Prostate gland (tissue), 2 donors: ENCODE measurements around the gene AOAH.

Source experiments
- POLR2A ChIP-seq: fragments of 450-650 bp; IDR thresholded peaks from one replicate; pipeline ENCODE4 v1.6.1; 2016; ENCODE audit warnings: antibody characterized with exemption, mild to moderate bottlenecking
- TF ChIP-seq, protein P1 (sequence below), 4 experiments: fragments of 200-600 bp in 2 of 4; fragments of 450-650 bp in 2 of 4; sonication (generic) in 2 of 4; IDR thresholded peaks; 1 replicate in 3 of 4; 2 replicates in 1 of 4; pipeline ENCODE4 v1.5.1; 2016 to 2019; ENCODE audit warnings: antibody characterized with exemption in 4 of 4, mild to moderate bottlenecking in 2 of 4, moderate library complexity in 2 of 4

- TF ChIP-seq, protein P1, sequence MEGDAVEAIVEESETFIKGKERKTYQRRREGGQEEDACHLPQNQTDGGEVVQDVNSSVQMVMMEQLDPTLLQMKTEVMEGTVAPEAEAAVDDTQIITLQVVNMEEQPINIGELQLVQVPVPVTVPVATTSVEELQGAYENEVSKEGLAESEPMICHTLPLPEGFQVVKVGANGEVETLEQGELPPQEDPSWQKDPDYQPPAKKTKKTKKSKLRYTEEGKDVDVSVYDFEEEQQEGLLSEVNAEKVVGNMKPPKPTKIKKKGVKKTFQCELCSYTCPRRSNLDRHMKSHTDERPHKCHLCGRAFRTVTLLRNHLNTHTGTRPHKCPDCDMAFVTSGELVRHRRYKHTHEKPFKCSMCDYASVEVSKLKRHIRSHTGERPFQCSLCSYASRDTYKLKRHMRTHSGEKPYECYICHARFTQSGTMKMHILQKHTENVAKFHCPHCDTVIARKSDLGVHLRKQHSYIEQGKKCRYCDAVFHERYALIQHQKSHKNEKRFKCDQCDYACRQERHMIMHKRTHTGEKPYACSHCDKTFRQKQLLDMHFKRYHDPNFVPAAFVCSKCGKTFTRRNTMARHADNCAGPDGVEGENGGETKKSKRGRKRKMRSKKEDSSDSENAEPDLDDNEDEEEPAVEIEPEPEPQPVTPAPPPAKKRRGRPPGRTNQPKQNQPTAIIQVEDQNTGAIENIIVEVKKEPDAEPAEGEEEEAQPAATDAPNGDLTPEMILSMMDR (IDR thresholded peaks at IDR 0.05), result no peak
- TF ChIP-seq POLR2A, result no peak
Measured at GRCh38 chr7:36653008-36653662, 71.2 kb downstream of the AOAH start.
